ENCODE results near the gene GORASP1.

GORASP1 gene

DNA sequence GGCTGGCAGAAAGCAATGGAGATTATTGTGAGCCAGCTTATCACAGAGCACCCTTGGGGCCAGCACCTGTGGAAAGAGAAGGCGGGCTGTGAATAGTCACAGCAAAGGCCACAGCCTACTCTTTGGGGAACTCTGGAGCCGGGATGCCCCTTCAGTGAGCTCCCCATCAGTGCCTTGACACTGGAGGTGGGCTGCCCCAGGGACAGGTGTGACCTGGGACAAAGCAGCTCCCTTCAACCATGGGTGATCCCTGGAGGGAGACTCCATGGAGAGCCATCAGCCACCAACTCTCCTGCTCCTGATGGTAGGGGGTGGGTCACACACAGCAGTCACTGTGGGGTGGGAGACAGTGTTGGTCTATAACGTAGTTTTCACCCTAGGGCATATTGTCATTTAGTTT is 5.9 kb upstream of the GORASP1 start:
- H3K27ac ChIP-seq = no peak overlapping the region
- H3K4me3 ChIP-seq = no peak overlapping the region
- H4K20me1 ChIP-seq = peaks cover 6% of the 10 kb centered on the region; the same call in 1 of the 2 replicates
- no peaks in the 10 kb centered on the region; the same call in 1 of the 2 replicates for H3K36me3 ChIP-seq
- H3K4me2 ChIP-seq = no peak overlapping the region
- H3K27me3 ChIP-seq = no peaks in the 10 kb centered on the region
- H3K9me3 ChIP-seq = no peaks in the 10 kb centered on the region
- H3K9ac ChIP-seq = no peak overlapping the region
- TF ChIP-seq Cebpa-rat (IDR thresholded peaks at IDR 0.05) = no peak
- peaks cover 35% of the 10 kb centered on the region for H3K4me1 ChIP-seq

DNA sequence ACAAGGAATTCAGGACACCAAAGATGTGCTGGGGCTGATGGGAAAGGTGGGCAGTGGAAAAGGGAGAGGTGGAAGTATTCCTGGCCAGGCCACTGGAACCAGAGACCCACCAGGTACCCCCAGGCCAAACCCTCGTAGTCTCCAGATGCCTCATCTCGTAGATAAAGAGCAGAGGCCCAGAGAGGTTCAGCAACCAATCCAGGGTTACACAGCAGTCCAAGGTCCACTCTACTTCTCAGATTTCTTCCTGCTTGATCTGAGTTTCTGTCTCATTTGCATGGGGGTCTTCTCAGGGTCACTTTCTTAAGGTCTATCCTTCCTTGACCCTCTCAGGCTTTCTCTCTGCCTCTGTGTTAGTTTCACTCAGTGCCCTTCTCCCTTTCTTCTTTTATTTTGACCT is 5.1 kb upstream of the GORASP1 start:
- H3K4me1 ChIP-seq = peaks cover 42% of the 10 kb centered on the region
- H3K27me3 ChIP-seq = no peaks in the 10 kb centered on the region
- H3K4me3 ChIP-seq = no peak overlapping the region
- H3K4me2 ChIP-seq = no peak overlapping the region
- no peak overlapping the region for H3K27ac ChIP-seq
- no peaks in the 10 kb centered on the region; the same call in 1 of the 2 replicates for H3K36me3 ChIP-seq
- TF ChIP-seq Cebpa-rat (IDR thresholded peaks at IDR 0.05) = no peak
- H4K20me1 ChIP-seq = peaks cover 6% of the 10 kb centered on the region; the same call in 1 of the 2 replicates
- no peaks in the 10 kb centered on the region for H3K9me3 ChIP-seq
- no peak overlapping the region for H3K9ac ChIP-seq

GRCh38 chr3:39112113-39112512 is 4.7 kb upstream of the GORASP1 start:
- Histone ChIP-seq H3K4me2 (no peak overlapping the region), H3K9me3 (no peaks in the 10 kb centered on the region), H3K36me3 (no peaks in the 10 kb centered on the region; the same call in 1 of the 2 replicates), H3K27ac (no peak overlapping the region), H3K9ac (no peak overlapping the region), H4K20me1 (peaks cover 6% of the 10 kb centered on the region; the same call in 1 of the 2 replicates), H3K4me3 (no peak overlapping the region), H3K4me1 (peaks cover 42% of the 10 kb centered on the region), H3K27me3 (no peaks in the 10 kb centered on the region)
- TF ChIP-seq Cebpa-rat (IDR thresholded peaks at IDR 0.05) = no peak

DNA sequence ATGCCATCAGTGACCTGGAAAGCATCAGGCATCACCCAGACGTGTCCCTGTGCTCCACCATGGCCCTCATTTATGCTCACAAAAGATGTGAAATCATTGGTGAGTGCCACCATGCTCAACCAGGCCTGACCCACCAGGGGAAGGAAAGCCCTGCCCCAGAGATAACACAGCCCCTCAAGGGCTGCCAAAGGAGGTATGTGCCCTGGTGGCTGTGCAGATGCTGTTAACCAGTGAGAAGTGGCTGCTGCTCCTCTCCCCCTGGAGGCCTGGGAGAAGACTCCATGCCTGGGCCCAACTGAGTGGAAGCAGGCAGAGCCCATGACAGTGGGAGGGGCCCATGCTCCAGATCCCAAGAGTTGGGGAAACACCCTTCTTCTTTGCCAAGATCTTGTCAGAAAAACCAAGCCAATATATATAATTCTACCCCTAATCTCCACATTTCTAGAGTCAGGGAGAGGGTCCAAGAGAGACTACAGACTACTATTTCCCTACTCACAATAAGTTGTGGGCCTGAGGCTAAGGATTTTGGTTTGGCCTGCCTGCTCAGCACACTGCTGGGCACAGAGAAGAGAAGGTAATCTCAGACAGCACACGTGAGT is 2.7 kb upstream of the GORASP1 start:
- Histone ChIP-seq H4K20me1 (peaks cover 22% of the 10 kb centered on the region), H3K27ac (no peak overlapping the region), H3K9ac (no peak overlapping the region), H3K9me3 (no peaks in the 10 kb centered on the region), H3K27me3 (no peaks in the 10 kb centered on the region), H3K36me3 (no peaks in the 10 kb centered on the region; the same call in 1 of the 2 replicates), H3K4me1 (peaks cover 57% of the 10 kb centered on the region), H3K4me2 (peak overlapping the region; percentile 99), H3K4me3 (no peak overlapping the region)
- no peak for TF ChIP-seq Cebpa-rat (IDR thresholded peaks at IDR 0.05)

GRCh38 chr3:39109086-39109485 is 1.7 kb upstream of the GORASP1 start:
- Histone ChIP-seq H3K4me3 (no peak overlapping the region), H3K4me2 (peak overlapping the region; percentile 99), H3K9ac (no peak overlapping the region), H3K27ac (no peak overlapping the region; the same call in 1 of the 2 replicates), H3K4me1 (peaks cover 59% of the 10 kb centered on the region), H3K36me3 (no peaks in the 10 kb centered on the region; the same call in 1 of the 2 replicates), H4K20me1 (peaks cover 32% of the 10 kb centered on the region), H3K9me3 (no peaks in the 10 kb centered on the region), H3K27me3 (no peaks in the 10 kb centered on the region)
- TF ChIP-seq Cebpa-rat (IDR thresholded peaks at IDR 0.05) = no peak

- peak overlapping the region; percentile 89; the same call in 1 of the 2 replicates for H3K27ac ChIP-seq
Measured at GRCh38 chr3:39108200-39108710, 828 bp upstream of the GORASP1 start.

GRCh38 chr3:39106851-39107387 is 508 bp downstream of the GORASP1 start:
- Histone ChIP-seq H3K36me3 (peaks cover 7% of the 10 kb centered on the region; the same call in 1 of the 2 replicates), H3K4me2 (peak overlapping the region; percentile 99), H3K4me1 (peaks cover 56% of the 10 kb centered on the region), H4K20me1 (peaks cover 54% of the 10 kb centered on the region), H3K27me3 (no peaks in the 10 kb centered on the region), H3K4me3 (peak overlapping the region; percentile 99), H3K27ac (peak overlapping the region; percentile 89), H3K9me3 (no peaks in the 10 kb centered on the region), H3K9ac (peak overlapping the region; percentile 91)
- no peak for TF ChIP-seq Cebpa-rat (IDR thresholded peaks at IDR 0.05)

More at GRCh38 chr3:39108200-39108710, 828 bp upstream of the GORASP1 start:
- Histone ChIP-seq H3K9me3 (no peaks in the 10 kb centered on the region), H4K20me1 (peaks cover 40% of the 10 kb centered on the region), H3K36me3 (no peaks in the 10 kb centered on the region; the same call in 1 of the 2 replicates), H3K9ac (peak overlapping the region; percentile 91; the same call in 1 of the 2 replicates), H3K4me3 (peak overlapping the region; percentile 99), H3K4me2 (peak overlapping the region; percentile 99), H3K27me3 (no peaks in the 10 kb centered on the region), H3K4me1 (peaks cover 56% of the 10 kb centered on the region)
- no peak for TF ChIP-seq Cebpa-rat (IDR thresholded peaks at IDR 0.05)

DNA sequence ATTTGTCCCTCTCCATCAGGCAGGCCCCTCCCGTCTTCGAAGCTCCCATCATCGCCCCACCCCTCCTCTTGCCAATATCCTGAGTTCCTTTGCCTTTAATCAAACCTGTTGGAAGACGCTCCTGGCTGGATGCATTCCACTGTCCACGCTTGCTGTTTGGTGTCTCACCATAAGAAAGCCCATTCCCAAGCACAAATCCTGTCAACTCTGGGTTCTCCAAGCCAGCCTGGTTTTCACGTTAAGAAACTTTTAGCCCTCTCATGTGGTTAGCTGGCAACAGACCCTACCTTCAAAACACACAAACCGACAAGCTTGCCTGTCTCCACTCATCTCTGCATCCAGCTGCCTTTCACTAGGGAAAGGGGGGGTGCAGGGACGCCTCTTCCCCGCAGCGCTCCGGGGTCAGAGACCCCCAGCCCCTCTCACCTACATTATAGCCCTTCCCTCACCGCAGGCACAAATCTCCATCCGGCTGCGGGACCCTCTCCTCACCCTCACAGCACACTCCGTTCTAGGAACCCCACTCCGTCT is 1.1 kb downstream of the GORASP1 start:
- H3K4me3 ChIP-seq = peak overlapping the region; percentile 99
- H3K36me3 ChIP-seq = peaks cover 7% of the 10 kb centered on the region; the same call in 1 of the 2 replicates
- H4K20me1 ChIP-seq = peaks cover 60% of the 10 kb centered on the region
- peak overlapping the region; percentile 99 for H3K4me2 ChIP-seq
- peaks cover 56% of the 10 kb centered on the region for H3K4me1 ChIP-seq
- no peak for TF ChIP-seq Cebpa-rat (IDR thresholded peaks at IDR 0.05)
- H3K9me3 ChIP-seq = no peaks in the 10 kb centered on the region
- H3K27ac ChIP-seq = peak overlapping the region; percentile 89
- no peaks in the 10 kb centered on the region for H3K27me3 ChIP-seq
- peak overlapping the region; percentile 91 for H3K9ac ChIP-seq

DNA sequence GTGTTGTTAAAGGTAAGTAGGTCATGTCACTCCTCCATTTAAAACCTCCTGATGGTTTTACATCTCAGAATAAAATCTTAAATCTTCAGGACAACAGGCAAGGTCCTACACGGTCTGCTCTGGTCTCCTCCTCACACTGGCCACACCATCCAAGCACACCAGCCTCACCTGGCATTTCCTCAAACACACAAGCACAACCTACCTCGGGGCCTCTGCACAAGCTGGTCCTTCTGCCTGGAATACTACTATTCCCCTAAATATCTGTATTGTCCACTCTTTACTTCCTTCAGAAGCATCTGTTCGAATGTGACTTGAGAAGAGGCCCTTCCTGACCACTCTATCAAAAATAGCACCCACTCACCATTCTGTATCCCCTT is 1.8 kb downstream of the GORASP1 start:
- Histone ChIP-seq H3K4me2 (peak overlapping the region; percentile 99), H3K27me3 (no peaks in the 10 kb centered on the region), H4K20me1 (peaks cover 66% of the 10 kb centered on the region), H3K36me3 (peaks cover 11% of the 10 kb centered on the region), H3K9ac (no peak overlapping the region), H3K27ac (no peak overlapping the region), H3K9me3 (no peaks in the 10 kb centered on the region), H3K4me1 (peaks cover 55% of the 10 kb centered on the region), H3K4me3 (no peak overlapping the region)
- TF ChIP-seq Cebpa-rat (IDR thresholded peaks at IDR 0.05) = no peak
